A549 (cell line): Measurements from ENCODE around the gene TSSK3.

Source experiments
- CHD4 ChIP-seq: fragments of 200-600 bp; sonication (generic); IDR thresholded peaks from 2 replicates; pipeline ENCODE4 v1.6.1; 2016; ENCODE audit warnings: antibody characterized with exemption, mild to moderate bottlenecking, borderline replicate concordance
- ELK1 ChIP-seq: fragments of 150-350 bp; IDR thresholded peaks from 2 replicates; pipeline ENCODE4 v1.6.1; 2014; ENCODE audit warnings: low read depth, mild to moderate bottlenecking, low read length
- MAFK ChIP-seq: fragments of 450-650 bp; IDR thresholded peaks from 2 replicates; pipeline ENCODE4 v1.6.1; 2014; ENCODE audit not compliant: partially characterized antibody
- MAZ ChIP-seq: fragments of 150-350 bp; IDR thresholded peaks from 2 replicates; pipeline ENCODE4 v1.6.1; 2014; ENCODE audit warnings: antibody characterized with exemption, low read depth, low read length, borderline replicate concordance
- POLR2A ChIP-seq: IDR thresholded peaks from 2 replicates; pipeline ENCODE4 v1.6.1; 2012; ENCODE audit warnings: mild to moderate bottlenecking, low read length
- RFX5 ChIP-seq: fragments of 450-650 bp; IDR thresholded peaks from 2 replicates; pipeline ENCODE4 v1.7.1; 2014; ENCODE audit warnings: antibody characterized with exemption, mild to moderate bottlenecking, moderate library complexity
- USF2 ChIP-seq: fragments of 450-650 bp; IDR thresholded peaks from 2 replicates; pipeline ENCODE4 v1.6.1; 2014; ENCODE audit warnings: antibody characterized with exemption
- TF ChIP-seq, protein P1 (sequence below): IDR thresholded peaks from 2 replicates; pipeline ENCODE4 v1.6.1; 2012

GRCh38 chr1:32342704-32343103 is 19.6 kb upstream of the TSSK3 start:
- TF ChIP-seq CHD4 (no peak), RFX5 (no peak), MAZ (no peak), POLR2A (no peak), MAFK (no peak), ELK1 (no peak), USF2 (no peak)
- TF ChIP-seq, protein P1, sequence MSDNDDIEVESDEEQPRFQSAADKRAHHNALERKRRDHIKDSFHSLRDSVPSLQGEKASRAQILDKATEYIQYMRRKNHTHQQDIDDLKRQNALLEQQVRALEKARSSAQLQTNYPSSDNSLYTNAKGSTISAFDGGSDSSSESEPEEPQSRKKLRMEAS = no peak
